Measurements from ENCODE around the gene KCNIP1. TPM values are rescaled to one million over a fixed set of nuclear protein-coding genes. Genes with fewer than 3 reads are reported as not detected.
A peak's percentile ranks its signal among the peaks of the same experiment; 100 is the strongest.

KCNIP1 gene
- total RNA-seq, 1 experiment from 2014 or later, result not detected

- TF ChIP-seq, protein P1, sequence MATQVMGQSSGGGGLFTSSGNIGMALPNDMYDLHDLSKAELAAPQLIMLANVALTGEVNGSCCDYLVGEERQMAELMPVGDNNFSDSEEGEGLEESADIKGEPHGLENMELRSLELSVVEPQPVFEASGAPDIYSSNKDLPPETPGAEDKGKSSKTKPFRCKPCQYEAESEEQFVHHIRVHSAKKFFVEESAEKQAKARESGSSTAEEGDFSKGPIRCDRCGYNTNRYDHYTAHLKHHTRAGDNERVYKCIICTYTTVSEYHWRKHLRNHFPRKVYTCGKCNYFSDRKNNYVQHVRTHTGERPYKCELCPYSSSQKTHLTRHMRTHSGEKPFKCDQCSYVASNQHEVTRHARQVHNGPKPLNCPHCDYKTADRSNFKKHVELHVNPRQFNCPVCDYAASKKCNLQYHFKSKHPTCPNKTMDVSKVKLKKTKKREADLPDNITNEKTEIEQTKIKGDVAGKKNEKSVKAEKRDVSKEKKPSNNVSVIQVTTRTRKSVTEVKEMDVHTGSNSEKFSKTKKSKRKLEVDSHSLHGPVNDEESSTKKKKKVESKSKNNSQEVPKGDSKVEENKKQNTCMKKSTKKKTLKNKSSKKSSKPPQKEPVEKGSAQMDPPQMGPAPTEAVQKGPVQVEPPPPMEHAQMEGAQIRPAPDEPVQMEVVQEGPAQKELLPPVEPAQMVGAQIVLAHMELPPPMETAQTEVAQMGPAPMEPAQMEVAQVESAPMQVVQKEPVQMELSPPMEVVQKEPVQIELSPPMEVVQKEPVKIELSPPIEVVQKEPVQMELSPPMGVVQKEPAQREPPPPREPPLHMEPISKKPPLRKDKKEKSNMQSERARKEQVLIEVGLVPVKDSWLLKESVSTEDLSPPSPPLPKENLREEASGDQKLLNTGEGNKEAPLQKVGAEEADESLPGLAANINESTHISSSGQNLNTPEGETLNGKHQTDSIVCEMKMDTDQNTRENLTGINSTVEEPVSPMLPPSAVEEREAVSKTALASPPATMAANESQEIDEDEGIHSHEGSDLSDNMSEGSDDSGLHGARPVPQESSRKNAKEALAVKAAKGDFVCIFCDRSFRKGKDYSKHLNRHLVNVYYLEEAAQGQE (IDR thresholded peaks at IDR 0.05; ENCODE audit: low read depth), result no peak
- TF ChIP-seq EZH2 (IDR thresholded peaks at IDR 0.05) (no peak), FOSL1 (IDR thresholded peaks at IDR 0.05; ENCODE audit: low read depth) (no peak), ZFX (IDR thresholded peaks at IDR 0.05) (no peak), RAD21 (IDR thresholded peaks at IDR 0.05; ENCODE audit: low read depth) (peak; percentile 86)
- TF ChIP-seq, protein P2, sequence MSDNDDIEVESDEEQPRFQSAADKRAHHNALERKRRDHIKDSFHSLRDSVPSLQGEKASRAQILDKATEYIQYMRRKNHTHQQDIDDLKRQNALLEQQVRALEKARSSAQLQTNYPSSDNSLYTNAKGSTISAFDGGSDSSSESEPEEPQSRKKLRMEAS (IDR thresholded peaks at IDR 0.05), result no peak
- TF ChIP-seq, protein P3, sequence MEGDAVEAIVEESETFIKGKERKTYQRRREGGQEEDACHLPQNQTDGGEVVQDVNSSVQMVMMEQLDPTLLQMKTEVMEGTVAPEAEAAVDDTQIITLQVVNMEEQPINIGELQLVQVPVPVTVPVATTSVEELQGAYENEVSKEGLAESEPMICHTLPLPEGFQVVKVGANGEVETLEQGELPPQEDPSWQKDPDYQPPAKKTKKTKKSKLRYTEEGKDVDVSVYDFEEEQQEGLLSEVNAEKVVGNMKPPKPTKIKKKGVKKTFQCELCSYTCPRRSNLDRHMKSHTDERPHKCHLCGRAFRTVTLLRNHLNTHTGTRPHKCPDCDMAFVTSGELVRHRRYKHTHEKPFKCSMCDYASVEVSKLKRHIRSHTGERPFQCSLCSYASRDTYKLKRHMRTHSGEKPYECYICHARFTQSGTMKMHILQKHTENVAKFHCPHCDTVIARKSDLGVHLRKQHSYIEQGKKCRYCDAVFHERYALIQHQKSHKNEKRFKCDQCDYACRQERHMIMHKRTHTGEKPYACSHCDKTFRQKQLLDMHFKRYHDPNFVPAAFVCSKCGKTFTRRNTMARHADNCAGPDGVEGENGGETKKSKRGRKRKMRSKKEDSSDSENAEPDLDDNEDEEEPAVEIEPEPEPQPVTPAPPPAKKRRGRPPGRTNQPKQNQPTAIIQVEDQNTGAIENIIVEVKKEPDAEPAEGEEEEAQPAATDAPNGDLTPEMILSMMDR (IDR thresholded peaks at IDR 0.05 in 2 of 3, conservative IDR thresholded peaks at IDR 0.05 in 1 of 3; ENCODE audit: borderline replicate concordance in 1 of 3, insufficient read depth in 1 of 3, low read depth in 2 of 3, low read length in 2 of 3), result peak; percentile 86 to 99 (median 95)
Measured at GRCh38 chr5:170632985-170633234, 129.1 kb downstream of the KCNIP1 start (continued).
